ENCODE results near the gene P2RX7. TPM values are rescaled to one million over a fixed set of nuclear protein-coding genes. Genes with fewer than 3 reads are reported as not detected.

The P2RX7 gene
- total and polyA plus RNA-seq, 8 donors: 1.5 to 25.6 (median 2.1) TPM

DNA sequence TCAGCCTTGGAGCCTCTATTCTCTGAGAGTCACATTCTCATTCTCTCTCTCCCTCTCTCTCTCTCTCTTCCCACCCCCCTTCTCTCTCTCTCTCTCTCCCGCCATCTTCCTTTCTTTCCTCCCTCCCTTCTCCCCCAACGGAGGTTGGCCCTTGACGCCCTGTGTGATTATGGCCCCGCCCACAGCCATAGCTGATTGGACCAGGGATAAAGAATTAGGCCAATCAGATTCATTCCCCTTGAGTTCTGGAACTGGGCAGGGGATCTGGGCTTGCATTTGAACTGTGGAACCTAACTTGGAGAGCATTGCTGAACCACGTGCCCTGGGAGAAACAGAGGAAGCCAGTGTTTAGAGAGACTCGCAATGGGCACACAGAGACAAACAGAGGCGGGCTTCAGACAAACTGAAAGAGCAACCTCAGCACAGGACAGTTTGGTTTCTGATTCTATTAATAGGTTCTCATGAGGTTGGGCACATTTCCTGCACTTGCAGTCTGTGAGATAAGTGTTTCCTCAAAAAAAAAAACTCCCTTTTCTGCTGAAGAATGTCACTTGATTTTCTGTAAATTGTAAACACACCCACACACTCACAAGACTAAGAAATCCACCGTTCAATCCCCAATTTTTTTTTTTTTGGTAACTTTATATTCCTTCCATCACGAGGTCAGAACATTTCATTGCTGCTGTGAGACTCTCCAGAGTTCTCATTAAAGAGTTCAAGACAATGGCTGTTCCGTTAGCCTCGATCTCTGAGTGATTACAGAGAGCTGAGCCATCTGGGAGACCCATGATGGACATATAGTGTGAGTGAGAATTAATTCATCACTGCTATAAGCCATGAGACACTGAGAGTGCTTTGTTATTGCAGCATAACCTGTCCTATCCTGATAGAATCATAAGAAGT, 3.5 kb upstream of the P2RX7 start:
- Histone ChIP-seq H3K4me1 (peaks cover 15 to 60% of the 10 kb centered on the region in 2 donors), H3K27ac (peak overlapping the region; percentile 61 to 84), H3K4me3 (no peak overlapping the region), H3K27me3 (no peaks in the 10 kb centered on the region), H3K9me3 (no peaks in the 10 kb centered on the region), H3K36me3 (no peaks in the 10 kb centered on the region)
- ATAC-seq: peak; percentile 84
- peak in 2 of 4 donors; percentile 37 to 89 for DNase-seq
- intact Hi-C loops (cut with DNase I): no loop called here
- TF ChIP-seq, protein P1, sequence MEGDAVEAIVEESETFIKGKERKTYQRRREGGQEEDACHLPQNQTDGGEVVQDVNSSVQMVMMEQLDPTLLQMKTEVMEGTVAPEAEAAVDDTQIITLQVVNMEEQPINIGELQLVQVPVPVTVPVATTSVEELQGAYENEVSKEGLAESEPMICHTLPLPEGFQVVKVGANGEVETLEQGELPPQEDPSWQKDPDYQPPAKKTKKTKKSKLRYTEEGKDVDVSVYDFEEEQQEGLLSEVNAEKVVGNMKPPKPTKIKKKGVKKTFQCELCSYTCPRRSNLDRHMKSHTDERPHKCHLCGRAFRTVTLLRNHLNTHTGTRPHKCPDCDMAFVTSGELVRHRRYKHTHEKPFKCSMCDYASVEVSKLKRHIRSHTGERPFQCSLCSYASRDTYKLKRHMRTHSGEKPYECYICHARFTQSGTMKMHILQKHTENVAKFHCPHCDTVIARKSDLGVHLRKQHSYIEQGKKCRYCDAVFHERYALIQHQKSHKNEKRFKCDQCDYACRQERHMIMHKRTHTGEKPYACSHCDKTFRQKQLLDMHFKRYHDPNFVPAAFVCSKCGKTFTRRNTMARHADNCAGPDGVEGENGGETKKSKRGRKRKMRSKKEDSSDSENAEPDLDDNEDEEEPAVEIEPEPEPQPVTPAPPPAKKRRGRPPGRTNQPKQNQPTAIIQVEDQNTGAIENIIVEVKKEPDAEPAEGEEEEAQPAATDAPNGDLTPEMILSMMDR (IDR thresholded peaks at IDR 0.05): no peak

DNA sequence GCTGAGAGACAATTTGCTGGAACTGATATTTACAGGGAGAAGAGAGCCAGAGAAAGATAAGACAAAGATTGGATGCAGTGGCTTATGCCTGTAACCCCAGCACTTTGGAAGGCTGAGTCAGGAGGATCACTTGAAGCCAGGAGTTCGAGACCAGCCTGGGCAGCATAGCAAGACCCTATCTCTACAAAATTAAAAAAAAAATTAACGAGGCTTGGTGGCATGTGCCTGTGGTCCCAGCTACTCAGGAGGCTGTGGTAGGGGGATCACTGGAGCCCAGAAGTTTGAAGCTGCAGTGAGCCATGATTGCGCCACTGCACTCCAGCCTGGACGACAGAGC, 2.9 kb upstream of the P2RX7 start:
- H3K4me1 ChIP-seq: peaks cover 15 to 64% of the 10 kb centered on the region in 2 donors

DNA sequence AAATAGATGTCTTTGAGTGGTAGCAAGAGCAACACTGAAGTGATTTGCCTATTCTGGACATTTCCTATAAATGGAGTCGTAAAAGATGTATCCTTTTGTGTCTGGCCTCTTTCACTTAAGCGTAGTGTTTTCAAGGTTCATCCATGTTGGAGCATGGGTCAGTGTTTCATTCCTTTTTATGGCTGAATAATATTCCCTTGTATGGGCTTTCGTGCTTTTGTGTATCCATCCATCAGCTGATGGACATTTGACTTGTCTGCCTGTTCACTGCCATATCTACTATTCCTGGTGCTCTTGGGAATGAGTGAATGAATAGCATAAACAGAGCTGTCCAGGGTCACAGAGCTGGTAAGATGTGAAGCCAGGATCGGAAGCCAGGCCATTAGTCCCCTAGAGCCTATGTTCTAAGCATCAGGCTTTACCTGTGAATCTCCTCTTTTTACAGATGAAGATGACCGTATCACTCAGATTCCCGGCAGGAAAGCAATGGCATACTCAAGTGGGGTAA, 1.8 kb upstream of the P2RX7 start:
- Histone ChIP-seq H3K36me3 (no peaks in the 10 kb centered on the region), H3K4me1 (peaks cover 15 to 64% of the 10 kb centered on the region in 2 donors), H3K27me3 (no peaks in the 10 kb centered on the region), H3K27ac (no peak overlapping the region), H3K9me3 (no peaks in the 10 kb centered on the region), H3K4me3 (no peak overlapping the region)
- intact Hi-C loops (cut with DNase I): no loop called here
- ATAC-seq (no peak), DNase-seq (no peak)
- TF ChIP-seq, protein P1 (IDR thresholded peaks at IDR 0.05): no peak

More for the DNA sequence above, 2.9 kb upstream of the P2RX7 start:
- intact Hi-C loops (cut with DNase I): no loop called here
- no peak for DNase-seq
- Histone ChIP-seq H3K4me3 (no peak overlapping the region), H3K27ac (peak overlapping the region; percentile 61 to 84), H3K9me3 (no peaks in the 10 kb centered on the region), H3K27me3 (no peaks in the 10 kb centered on the region), H3K36me3 (no peaks in the 10 kb centered on the region)
- ATAC-seq: no peak
- TF ChIP-seq, protein P1 (IDR thresholded peaks at IDR 0.05): no peak

- H3K27ac ChIP-seq: no peak overlapping the region
- ATAC-seq (no peak), DNase-seq (no peak)
- no peaks in the 10 kb centered on the region for H3K36me3 ChIP-seq
- TF ChIP-seq, protein P1 (IDR thresholded peaks at IDR 0.05): no peak
- H3K4me3 ChIP-seq: no peak overlapping the region
- intact Hi-C loops (cut with DNase I): no loop called here
- peaks cover 15 to 64% of the 10 kb centered on the region in 2 donors for H3K4me1 ChIP-seq
- no peaks in the 10 kb centered on the region for H3K9me3 ChIP-seq
- H3K27me3 ChIP-seq: no peaks in the 10 kb centered on the region
Observed at GRCh38 chr12:121131941-121132341, 735 bp upstream of the P2RX7 start.

- no peak for ATAC-seq
- intact Hi-C loops (cut with DNase I): no loop called here
- H3K36me3 ChIP-seq: no peaks in the 10 kb centered on the region
- DNase-seq: no peak
- H3K27ac ChIP-seq: peak overlapping the region; percentile 65 to 85
- peak overlapping the region in 1 of 2 donors; percentile 54 for H3K4me3 ChIP-seq
- no peaks in the 10 kb centered on the region for H3K9me3 ChIP-seq
- TF ChIP-seq, protein P1 (IDR thresholded peaks at IDR 0.05): no peak
- H3K4me1 ChIP-seq: peaks cover 15 to 47% of the 10 kb centered on the region in 2 donors
- H3K27me3 ChIP-seq: no peaks in the 10 kb centered on the region
Observed at GRCh38 chr12:121133838-121134237, 1.2 kb downstream of the P2RX7 start.

All from left lung (tissue), 10 donors.